GM19463 (cell line): Measurements from ENCODE around the gene ORM2.
"Not testable (repeated sequence)": the region's sequence is repeated elsewhere in the genome, so short reads cannot be mapped to it uniquely, and the experiment has no call there.

Experiments
- ATAC-seq: cut with Tn5 transposase; IDR thresholded peaks from one replicate; pipeline ENCODE4 v1.9.1; 2021; ENCODE audit warnings: mild to moderate bottlenecking, moderate library complexity; ENCODE audit not compliant: unreplicated experiment

ORM2 gene

GRCh38 chr9:114313186-114313585 is 16.5 kb upstream of the ORM2 start:
- no peak for ATAC-seq

GRCh38 chr9:114314256-114314867 is 15.3 kb upstream of the ORM2 start:
- ATAC-seq = no peak

GRCh38 chr9:114314881-114315722 is 14.6 kb upstream of the ORM2 start:
- no peak for ATAC-seq

GRCh38 chr9:114315723-114316363 is 13.8 kb upstream of the ORM2 start:
- no peak for ATAC-seq

GRCh38 chr9:114316605-114317230 is 13.0 kb upstream of the ORM2 start:
- ATAC-seq = no peak

GRCh38 chr9:114317665-114318357 is 11.9 kb upstream of the ORM2 start:
- no peak for ATAC-seq

GRCh38 chr9:114318416-114318815 is 11.3 kb upstream of the ORM2 start:
- ATAC-seq = no peak

GRCh38 chr9:114319147-114319546 is 10.5 kb upstream of the ORM2 start:
- ATAC-seq = no peak

GRCh38 chr9:114320710-114321109 is 9.0 kb upstream of the ORM2 start:
- not testable (repeated sequence) for ATAC-seq

- ATAC-seq = no peak
These were observed 7.9 kb upstream of the ORM2 start for GRCh38 chr9:114321759-114322158.

- not testable (repeated sequence) for ATAC-seq
These were observed 7.4 kb upstream of the ORM2 start for GRCh38 chr9:114322160-114322818.

GRCh38 chr9:114322831-114323531 is 6.7 kb upstream of the ORM2 start, which contains the start of gene ORM1:
ORM1 (plus strand) TSS chr9:114323098; CDS start chr9:114323134, 36 bp downstream.
- ATAC-seq = not testable (repeated sequence)

GRCh38 chr9:114323849-114324248 is 5.8 kb upstream of the ORM2 start:
- not testable (repeated sequence) for ATAC-seq

GRCh38 chr9:114324492-114324891 is 5.2 kb upstream of the ORM2 start:
- ATAC-seq = no peak

- not testable (repeated sequence) for ATAC-seq
These were observed 4.7 kb upstream of the ORM2 start for GRCh38 chr9:114324965-114325364.

- not testable (repeated sequence) for ATAC-seq
These were observed 3.9 kb upstream of the ORM2 start for GRCh38 chr9:114325684-114326254.

- ATAC-seq = no peak
These were observed 1.9 kb upstream of the ORM2 start for GRCh38 chr9:114327749-114328148.

- ATAC-seq = not testable (repeated sequence)
These were observed 1.3 kb upstream of the ORM2 start for GRCh38 chr9:114328357-114328820.
